Right atrium auricular region (tissue), 2 donors: ENCODE measurements around the gene AMBN. TPM values are rescaled to one million over a fixed set of nuclear protein-coding genes. Genes with fewer than 3 reads are reported as not detected.
A peak's percentile ranks its signal among the peaks of the same experiment; 100 is the strongest.
"Not testable (repeated sequence)": the region's sequence is repeated elsewhere in the genome, so short reads cannot be mapped to it uniquely, and the experiment has no call there.

Experiments used
- DNase-seq: peaks from one replicate; pipeline ENCODE4 v3.0.0-alpha.2; 2019; ENCODE audit warnings: low spot score
- H3K27ac ChIP-seq, 2 donors: fragments of 200-600 bp; sonication (generic); 1 replicate in 1 of 2; 2 replicates in 1 of 2; pipeline ENCODE4 v1.5.1; 2016 to 2019
- H3K27me3 ChIP-seq, 2 donors: fragments of 200-600 bp; sonication (generic); one replicate each; pipeline versions ENCODE4 v1.5.1 to v1.6.0; 2017 to 2019
- H3K36me3 ChIP-seq: fragments of 200-600 bp; sonication (generic); one replicate; pipeline ENCODE4 v1.5.1; 2016
- H3K4me1 ChIP-seq, 2 donors: fragments of 200-600 bp; sonication (generic); one replicate each; pipeline versions ENCODE4 v1.5.1 to v1.6.0; 2017 to 2019
- H3K4me3 ChIP-seq, 2 donors: fragments of 200-600 bp; sonication (generic); 1 replicate in 1 of 2; 2 replicates in 1 of 2; pipeline ENCODE4 v1.5.1; 2017 to 2019; ENCODE audit warnings: mild to moderate bottlenecking in 1 of 2, moderate library complexity in 1 of 2
- H3K9me3 ChIP-seq, 2 donors: fragments of 200-600 bp; sonication (generic); one replicate each; pipeline ENCODE4 v1.5.1; 2019
- CTCF ChIP-seq, 2 donors: fragments of 200-600 bp; sonication (generic); IDR thresholded peaks; one replicate each; pipeline ENCODE4 v1.5.1; 2019; ENCODE audit warnings: antibody characterized with exemption in 2 of 2
- total RNA-seq, 2 donors: library from RNA; depleted of rRNA; stranded (reverse); fragments of >200 nt; gene quantifications; one replicate each; pipeline ENCODE4 v1.1.0, GENCODE V29; 2016

AMBN gene
- total RNA-seq, 2 donors from 2014 or later = not detected

- TF ChIP-seq CTCF (IDR thresholded peaks at IDR 0.05) = no peak
- Histone ChIP-seq H3K4me3 (no peak overlapping the region), H3K36me3 (no peaks in the 10 kb centered on the region), H3K27ac (no peak overlapping the region), H3K4me1 (peaks cover 0 to 3% of the 10 kb centered on the region in 2 donors), H3K9me3 (no peaks in the 10 kb centered on the region), H3K27me3 (no peaks in the 10 kb centered on the region)
- no peak for DNase-seq
Measured at GRCh38 chr4:70632028-70632427, 40.0 kb downstream of the AMBN start.

GRCh38 chr4:70634482-70634881 lies 42.4 kb downstream of the AMBN start:
- Histone ChIP-seq H3K27ac (no peak overlapping the region), H3K27me3 (no peaks in the 10 kb centered on the region), H3K4me3 (no peak overlapping the region), H3K36me3 (no peaks in the 10 kb centered on the region), H3K9me3 (no peaks in the 10 kb centered on the region), H3K4me1 (peaks cover 0 to 11% of the 10 kb centered on the region in 2 donors)
- no peak for DNase-seq
- TF ChIP-seq CTCF (IDR thresholded peaks at IDR 0.05) = no peak

DNA sequence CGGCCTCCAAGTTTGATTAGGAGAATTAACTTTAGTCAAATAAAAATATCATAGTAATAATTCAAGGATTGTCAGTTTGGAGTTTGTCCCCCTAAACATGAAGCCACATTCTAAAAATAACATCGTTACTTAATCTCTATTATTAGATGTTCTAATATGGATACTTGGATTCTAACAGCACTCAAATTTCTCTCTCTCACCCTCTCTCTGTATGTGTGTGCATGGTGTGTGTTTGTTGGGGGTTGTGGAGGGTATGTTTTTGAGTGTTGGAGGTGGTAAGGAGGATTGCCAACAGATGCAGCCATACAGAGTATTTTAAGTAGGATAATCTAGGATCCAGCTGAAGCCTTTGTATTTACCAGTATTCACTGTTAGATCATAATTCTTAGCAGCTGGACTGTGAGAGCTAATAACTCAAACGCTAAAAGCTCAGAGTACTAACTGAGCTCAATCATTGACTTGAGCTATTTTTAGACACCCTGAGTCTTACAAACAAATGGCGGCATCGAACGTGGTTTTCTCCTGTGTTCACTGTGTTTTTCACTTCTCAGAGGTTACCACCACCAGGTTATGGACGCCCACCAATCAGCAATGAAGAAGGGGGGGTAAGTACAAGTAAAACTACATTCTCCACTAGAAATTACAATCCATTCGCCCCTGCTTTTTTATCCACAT lies 45.3 kb downstream of the AMBN start:
- H3K27me3 ChIP-seq = no peaks in the 10 kb centered on the region
- TF ChIP-seq CTCF (IDR thresholded peaks at IDR 0.05) = no peak
- H3K27ac ChIP-seq = peak overlapping the region; percentile 56 to 71
- H3K9me3 ChIP-seq = no peaks in the 10 kb centered on the region
- peaks cover 0 to 11% of the 10 kb centered on the region in 2 donors for H3K4me1 ChIP-seq
- DNase-seq = no peak
- H3K4me3 ChIP-seq = peak overlapping the region in 1 of 2 donors; percentile 14
- no peaks in the 10 kb centered on the region for H3K36me3 ChIP-seq

- Histone ChIP-seq H3K27ac (no peak overlapping the region), H3K27me3 (no peaks in the 10 kb centered on the region), H3K9me3 (no peaks in the 10 kb centered on the region), H3K36me3 (no peaks in the 10 kb centered on the region), H3K4me1 (peaks cover 0 to 11% of the 10 kb centered on the region in 2 donors), H3K4me3 (no peak overlapping the region)
- no peak for TF ChIP-seq CTCF (IDR thresholded peaks at IDR 0.05)
- no peak for DNase-seq
Measured at GRCh38 chr4:70640192-70640591, 48.1 kb downstream of the AMBN start.

GRCh38 chr4:70650741-70651140 lies 58.7 kb downstream of the AMBN start:
- not testable (repeated sequence) for DNase-seq, H3K27ac ChIP-seq, H3K36me3 ChIP-seq, H3K4me3 ChIP-seq, H3K9me3 ChIP-seq, H3K27me3 ChIP-seq, H3K4me1 ChIP-seq

- DNase-seq = no peak
- no peak overlapping the region for H3K27ac ChIP-seq
- no peaks in the 10 kb centered on the region for H3K36me3 ChIP-seq
- TF ChIP-seq CTCF (IDR thresholded peaks at IDR 0.05) = peak in 1 of 2 donors; percentile 72
- no peaks in the 10 kb centered on the region for H3K4me1 ChIP-seq
- H3K27me3 ChIP-seq = no peaks in the 10 kb centered on the region
- no peak overlapping the region for H3K4me3 ChIP-seq
- no peaks in the 10 kb centered on the region for H3K9me3 ChIP-seq
Measured at GRCh38 chr4:70651864-70652506, 59.9 kb downstream of the AMBN start.
